Neuronal stem cell (in vitro differentiated cells): ENCODE data around the gene ACTN3.

Source experiments
- DNase-seq: peaks from one replicate; pipeline ENCODE4 v3.0.0-alpha.2; 2013; ENCODE audit warnings: low spot score
- H2AFZ ChIP-seq: one replicate; pipeline ENCODE4 v1.6.1; 2013; ENCODE audit warnings: mild to moderate bottlenecking, low read length, inconsistent platforms
- H2AK5ac ChIP-seq: 2 replicates; pipeline ENCODE4 v1.6.1; 2013; ENCODE audit warnings: low read depth, mild to moderate bottlenecking, inconsistent platforms, low read length, moderate library complexity, mixed read lengths
- H2BK120ac ChIP-seq: 2 replicates; pipeline ENCODE4 v1.6.1; 2013; ENCODE audit warnings: low read depth, mild to moderate bottlenecking, inconsistent platforms, low read length, moderate library complexity, mixed read lengths
- H2BK12ac ChIP-seq: one replicate; pipeline ENCODE4 v1.6.1; 2013; ENCODE audit warnings: low read length, inconsistent platforms
- H2BK15ac ChIP-seq: 2 replicates; pipeline ENCODE4 v1.6.1; 2013; ENCODE audit warnings: mild to moderate bottlenecking, low read length, inconsistent platforms, mixed read lengths
- H2BK5ac ChIP-seq: one replicate; pipeline ENCODE4 v1.6.1; 2013; ENCODE audit warnings: inconsistent platforms, mild to moderate bottlenecking, low read length, moderate library complexity
- H3K14ac ChIP-seq: one replicate; pipeline ENCODE4 v1.6.1; 2013; ENCODE audit warnings: low read length, inconsistent platforms
- H3K18ac ChIP-seq: 2 replicates; pipeline ENCODE4 v1.6.1; 2013; ENCODE audit warnings: low read length, inconsistent platforms
- H3K23ac ChIP-seq: 2 replicates; pipeline ENCODE4 v1.6.1; 2013; ENCODE audit warnings: low read depth, mild to moderate bottlenecking, mixed read lengths, low read length, inconsistent platforms; ENCODE audit not compliant: poor library complexity
- H3K27ac ChIP-seq: replicated peaks from 3 replicates; pipeline ENCODE4 v1.5.1; 2013; ENCODE audit warnings: low read length, inconsistent platforms
- H3K27me3 ChIP-seq, 3 experiments: 2 replicates each; pipeline ENCODE4 v1.6.1; 2013; ENCODE audit warnings: low read length in 3 of 3, mild to moderate bottlenecking in 2 of 3, inconsistent platforms in 1 of 3, low read depth in 1 of 3, mixed read lengths in 1 of 3, moderate library complexity in 1 of 3; ENCODE audit not compliant: control insufficient read depth in 3 of 3, insufficient read depth in 3 of 3
- H3K36me3 ChIP-seq, 2 donors: replicated peaks in 1 of 2; 2 replicates each; pipeline ENCODE4 v1.6.1; 2013; ENCODE audit warnings: low read length in 2 of 2; ENCODE audit not compliant: control insufficient read depth in 2 of 2, insufficient read depth in 2 of 2
- H3K4ac ChIP-seq: 2 replicates; pipeline ENCODE4 v1.6.1; 2013; ENCODE audit warnings: inconsistent platforms, mild to moderate bottlenecking, low read length, moderate library complexity
- H3K4me1 ChIP-seq, 2 donors: 1 replicate in 1 of 2; 2 replicates in 1 of 2; pipeline ENCODE4 v1.6.1; 2013; ENCODE audit warnings: low read length in 2 of 2, low read depth in 1 of 2; ENCODE audit not compliant: control insufficient read depth in 2 of 2, insufficient read depth in 1 of 2
- H3K4me2 ChIP-seq: one replicate; pipeline ENCODE4 v1.6.1; 2013; ENCODE audit warnings: mild to moderate bottlenecking, low read length, inconsistent platforms; ENCODE audit not compliant: insufficient read depth, poor library complexity, severe bottlenecking
- H3K4me3 ChIP-seq, 2 donors: 2 replicates each; pipeline ENCODE4 v1.5.1; 2013; ENCODE audit warnings: low read length in 2 of 2, mild to moderate bottlenecking in 2 of 2, inconsistent platforms in 1 of 2, moderate library complexity in 1 of 2
- H3K79me1 ChIP-seq: one replicate; pipeline ENCODE4 v1.6.1; 2013; ENCODE audit warnings: low read depth, mild to moderate bottlenecking, inconsistent platforms, low read length, moderate library complexity
- H3K9ac ChIP-seq: one replicate; pipeline ENCODE4 v1.6.1; 2013; ENCODE audit warnings: mild to moderate bottlenecking, low read depth, low read length, inconsistent platforms; ENCODE audit not compliant: poor library complexity
- H3K9me3 ChIP-seq, 2 donors: replicated peaks in 1 of 2; 2 replicates each; pipeline versions ENCODE3 to v1.6.1; 2013; ENCODE audit warnings: low read length in 2 of 2, mild to moderate bottlenecking in 2 of 2, inconsistent platforms in 1 of 2, low read depth in 1 of 2, mixed read lengths in 1 of 2, moderate library complexity in 1 of 2; ENCODE audit not compliant: control insufficient read depth in 2 of 2, insufficient read depth in 1 of 2
- H4K8ac ChIP-seq: one replicate; pipeline ENCODE4 v1.6.1; 2013; ENCODE audit warnings: low read depth, mild to moderate bottlenecking, inconsistent platforms, low read length, moderate library complexity
- H4K91ac ChIP-seq: one replicate; pipeline ENCODE4 v1.6.1; 2013; ENCODE audit warnings: low read length, low read depth, mild to moderate bottlenecking, inconsistent platforms; ENCODE audit not compliant: poor library complexity
- WGBS, 2 donors: extraction: QIAGEN DNeasy Blood & Tissue Kit; methylation state at CpG; one replicate each; pipeline ENCODE4 v1.1.7; 2013; ENCODE audit warnings: missing lambda C conversion rate in 2 of 2, mixed read lengths in 1 of 2; ENCODE audit not compliant: insufficient read length in 2 of 2, insufficient replicate concordance in 1 of 2; ENCODE audit errors: extremely low coverage in 2 of 2; 5-methylcytosine and 5-hydroxymethylcytosine counted together

The ACTN3 gene

DNA sequence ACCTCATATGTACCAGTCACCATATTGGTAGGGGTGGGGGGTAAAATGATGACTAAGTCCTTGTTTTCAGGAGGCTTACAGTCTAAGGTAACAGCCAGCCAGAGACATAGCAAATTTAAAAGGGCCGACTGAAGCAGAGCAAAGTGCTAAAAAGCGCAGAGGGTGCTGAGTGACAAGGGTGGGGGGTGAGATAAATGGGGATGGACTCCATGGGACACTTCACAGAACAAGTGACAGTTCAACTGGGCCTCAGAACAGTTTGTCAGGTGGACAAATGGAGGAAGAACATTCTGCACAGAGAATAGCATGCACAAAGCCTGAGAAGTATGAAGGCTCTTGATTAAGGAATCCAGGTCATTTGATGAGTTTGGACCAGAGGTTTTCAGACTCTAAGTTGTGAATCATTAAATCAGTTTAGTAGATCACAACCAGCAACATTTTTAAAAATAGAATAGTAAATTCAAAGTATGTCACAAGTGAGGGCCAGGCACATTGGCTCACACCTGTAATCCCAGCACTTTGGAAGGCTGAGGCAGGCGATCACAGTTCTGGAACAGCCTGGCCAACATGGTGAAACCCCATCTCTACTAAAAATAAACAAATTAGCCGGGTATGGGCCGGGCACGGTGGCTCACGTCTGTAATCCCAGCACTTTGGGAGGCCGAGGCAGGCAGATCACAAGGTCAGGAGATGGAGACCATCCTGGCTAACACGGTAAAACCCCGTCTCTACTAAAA, 22.2 kb upstream of the ACTN3 start:
- no peak overlapping the region for H2AFZ ChIP-seq
- H3K23ac ChIP-seq: no peak overlapping the region
- H3K79me1 ChIP-seq: no peaks in the 10 kb centered on the region
- H4K8ac ChIP-seq: no peak overlapping the region
- WGBS, 2 donors: no CpG with 5 or more reads among the region's 10 CpGs
- H2AK5ac ChIP-seq: no peak overlapping the region
- H2BK5ac ChIP-seq: no peak overlapping the region
- H3K27ac ChIP-seq: no peak overlapping the region
- no peaks in the 10 kb centered on the region for H3K27me3 ChIP-seq
- H3K14ac ChIP-seq: no peak overlapping the region
- no peak overlapping the region for H2BK120ac ChIP-seq
- H3K4me1 ChIP-seq: no peaks in the 10 kb centered on the region
- no peak overlapping the region for H3K18ac ChIP-seq
- DNase-seq: no peak
- no peak overlapping the region for H3K9ac ChIP-seq
- H3K36me3 ChIP-seq: peaks cover 27 to 50% of the 10 kb centered on the region in 2 donors
- no peak overlapping the region for H2BK12ac ChIP-seq
- H3K4me2 ChIP-seq: no peak overlapping the region
- H3K4me3 ChIP-seq: no peak overlapping the region
- no peak overlapping the region for H3K4ac ChIP-seq
- H4K91ac ChIP-seq: no peak overlapping the region
- H2BK15ac ChIP-seq: no peak overlapping the region
- H3K9me3 ChIP-seq: no peaks in the 10 kb centered on the region

DNA sequence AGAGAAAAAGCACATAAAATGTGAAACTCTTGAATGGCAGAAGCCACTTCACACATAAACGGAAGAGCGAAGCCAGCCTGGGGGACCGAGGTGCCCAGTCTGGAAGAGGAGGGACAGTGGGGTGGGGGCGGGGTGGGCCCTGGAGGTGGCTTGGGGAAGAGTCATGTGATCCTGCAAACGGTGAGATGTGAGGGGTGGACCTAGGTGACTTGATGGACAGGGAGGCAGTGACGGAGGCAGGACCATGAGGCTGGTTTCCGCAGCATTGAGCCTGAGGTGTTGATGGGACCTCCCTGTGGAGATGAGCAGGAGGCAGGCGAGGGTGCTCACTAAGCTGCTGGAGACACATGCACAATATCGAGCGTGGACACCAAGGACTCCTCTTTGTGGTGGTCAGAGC, 17.6 kb upstream of the ACTN3 start:
- no peak overlapping the region for H2BK120ac ChIP-seq
- no peak overlapping the region for H3K4me2 ChIP-seq
- peak overlapping the region; percentile 72 for H4K8ac ChIP-seq
- no peak overlapping the region for H3K14ac ChIP-seq
- H3K4me3 ChIP-seq: no peak overlapping the region
- no peak overlapping the region for H4K91ac ChIP-seq
- peak overlapping the region; percentile 57 for H3K18ac ChIP-seq
- H2AK5ac ChIP-seq: no peak overlapping the region
- H3K27me3 ChIP-seq: no peaks in the 10 kb centered on the region
- H3K27ac ChIP-seq: no peak overlapping the region
- H3K4ac ChIP-seq: no peak overlapping the region
- no peak overlapping the region for H3K23ac ChIP-seq
- peaks cover 3% of the 10 kb centered on the region for H3K79me1 ChIP-seq
- H3K36me3 ChIP-seq: peaks cover 20 to 28% of the 10 kb centered on the region in 2 donors
- no peak overlapping the region for H2AFZ ChIP-seq
- H3K9ac ChIP-seq: no peak overlapping the region
- no peak for DNase-seq
- no peaks in the 10 kb centered on the region for H3K4me1 ChIP-seq
- no peaks in the 10 kb centered on the region for H3K9me3 ChIP-seq
- H2BK12ac ChIP-seq: no peak overlapping the region
- H2BK15ac ChIP-seq: no peak overlapping the region
- no peak overlapping the region for H2BK5ac ChIP-seq
- no CpG with 5 or more reads among the region's 10 CpGs for WGBS, 2 donors

DNA sequence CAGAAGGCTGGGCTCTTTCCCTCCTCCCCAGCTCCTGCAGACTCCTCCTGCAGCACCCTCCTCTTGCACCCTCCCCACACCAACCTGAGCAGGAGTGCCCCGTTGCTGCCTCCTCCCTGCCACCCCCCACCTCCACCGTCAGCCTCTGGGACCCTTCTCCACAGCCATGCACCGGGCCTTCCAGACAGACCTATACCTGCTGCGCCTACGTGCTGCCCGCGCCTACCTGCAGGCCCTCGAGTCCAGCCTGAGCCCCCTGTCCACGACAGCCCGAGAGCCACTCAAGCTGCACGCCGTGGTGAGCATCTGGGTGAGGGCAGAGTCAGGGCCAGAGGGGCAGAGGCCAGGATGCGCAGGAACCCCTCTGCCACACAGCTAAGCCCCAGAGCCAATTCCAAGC, 17.0 kb upstream of the ACTN3 start:
- no CpG with 5 or more reads among the region's 13 CpGs for WGBS, 2 donors
- Histone ChIP-seq H3K4me1 (no peaks in the 10 kb centered on the region), H3K18ac (no peak overlapping the region), H3K79me1 (peaks cover 3% of the 10 kb centered on the region), H2BK12ac (no peak overlapping the region), H4K8ac (peak overlapping the region; percentile 48), H3K14ac (no peak overlapping the region), H3K36me3 (peaks cover 18 to 28% of the 10 kb centered on the region in 2 donors), H3K23ac (no peak overlapping the region), H2BK5ac (no peak overlapping the region), H3K27me3 (no peaks in the 10 kb centered on the region), H3K9ac (no peak overlapping the region), H3K9me3 (no peaks in the 10 kb centered on the region), H2BK120ac (no peak overlapping the region), H2AK5ac (no peak overlapping the region), H2AFZ (no peak overlapping the region), H3K4ac (peak overlapping the region; percentile 27), H3K27ac (no peak overlapping the region), H2BK15ac (no peak overlapping the region), H3K4me2 (no peak overlapping the region), H3K4me3 (no peak overlapping the region), H4K91ac (no peak overlapping the region)
- no peak for DNase-seq

DNA sequence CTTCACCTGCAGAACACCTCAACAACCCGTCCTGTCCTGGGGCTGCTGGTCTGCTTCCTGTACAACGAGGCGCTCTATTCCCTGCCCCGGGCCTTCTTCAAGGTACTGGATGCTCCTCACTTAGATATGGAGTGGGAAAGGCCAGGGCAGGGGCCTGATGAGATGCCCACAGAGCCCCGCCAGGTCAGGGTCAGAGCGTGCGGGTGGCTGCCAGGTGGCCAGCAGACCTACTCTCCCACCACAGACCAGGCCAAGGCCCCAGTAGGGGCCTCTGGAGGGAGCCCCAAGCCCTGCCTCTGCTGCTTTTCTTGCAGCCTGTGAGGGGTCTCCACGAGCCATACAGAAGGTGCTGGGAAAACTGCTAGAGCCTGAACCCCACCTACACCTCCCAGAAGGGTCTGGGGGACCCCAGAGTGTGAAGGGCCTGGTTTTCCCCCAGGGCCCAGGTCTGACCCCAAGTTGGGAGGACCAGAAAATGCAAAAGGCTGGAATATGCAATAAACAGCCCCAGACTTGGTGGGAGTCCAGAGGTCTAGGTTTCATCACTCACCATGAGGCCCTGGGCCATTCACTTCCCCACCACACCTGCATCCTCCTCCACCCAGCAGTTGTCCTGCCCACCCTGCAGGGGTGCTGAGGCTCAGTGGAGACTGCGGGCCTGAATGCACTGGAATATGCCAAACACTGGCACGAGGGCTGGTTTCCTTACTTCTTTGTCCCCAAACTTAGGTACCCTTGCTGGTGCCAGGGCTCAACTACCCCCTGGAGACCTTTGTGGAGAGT, 15.6 kb upstream of the ACTN3 start:
- H3K4me2 ChIP-seq: no peak overlapping the region
- no peak overlapping the region for H4K91ac ChIP-seq
- peaks cover 18 to 36% of the 10 kb centered on the region in 2 donors for H3K36me3 ChIP-seq
- no peak overlapping the region for H2BK120ac ChIP-seq
- no peak for DNase-seq
- no peak overlapping the region for H2BK12ac ChIP-seq
- no peaks in the 10 kb centered on the region for H3K27me3 ChIP-seq
- no peak overlapping the region for H3K4ac ChIP-seq
- peak overlapping the region; percentile 19 for H2BK5ac ChIP-seq
- no peak overlapping the region for H3K23ac ChIP-seq
- WGBS, 2 donors: no CpG with 5 or more reads among the region's 10 CpGs
- H3K9me3 ChIP-seq: no peaks in the 10 kb centered on the region
- no peak overlapping the region for H2AFZ ChIP-seq
- H4K8ac ChIP-seq: no peak overlapping the region
- no peak overlapping the region for H3K27ac ChIP-seq
- H2BK15ac ChIP-seq: no peak overlapping the region
- H3K4me3 ChIP-seq: no peak overlapping the region
- H3K14ac ChIP-seq: no peak overlapping the region
- no peak overlapping the region for H3K18ac ChIP-seq
- H3K4me1 ChIP-seq: no peaks in the 10 kb centered on the region
- no peak overlapping the region for H2AK5ac ChIP-seq
- peaks cover 3% of the 10 kb centered on the region for H3K79me1 ChIP-seq
- peak overlapping the region; percentile 60 for H3K9ac ChIP-seq
